ENCODE results near the gene CARTPT. TPM values are rescaled to one million over a fixed set of nuclear protein-coding genes. Genes with fewer than 3 reads are reported as not detected.
A peak's percentile ranks its signal among the peaks of the same experiment; 100 is the strongest.

CARTPT gene
- total RNA-seq, 1 donor from 2014 or later: not detected

- no peak for DNase-seq (ENCODE audit: low read depth)
- no peak for TF ChIP-seq CTCF (conservative IDR thresholded peaks at IDR 0.05; ENCODE audit: low read depth, low read length)
- H3K4me3 ChIP-seq (ENCODE audit: low read depth, low read length): no peak overlapping the region
Measured at GRCh38 chr5:71743155-71743554, 24.1 kb downstream of the CARTPT start.

GRCh38 chr5:71744009-71744790 lies 25.1 kb downstream of the CARTPT start:
- H3K4me3 ChIP-seq (ENCODE audit: low read depth, low read length): no peak overlapping the region
- no peak for TF ChIP-seq CTCF (conservative IDR thresholded peaks at IDR 0.05; ENCODE audit: low read depth, low read length)
- DNase-seq (ENCODE audit: low read depth): no peak

- no peak overlapping the region for H3K4me3 ChIP-seq (ENCODE audit: low read depth, low read length)
- DNase-seq (ENCODE audit: low read depth): no peak
- TF ChIP-seq CTCF (conservative IDR thresholded peaks at IDR 0.05; ENCODE audit: low read depth, low read length): no peak
Measured at GRCh38 chr5:71747182-71747581, 28.1 kb downstream of the CARTPT start.

GRCh38 chr5:71748360-71748759 lies 29.3 kb downstream of the CARTPT start:
- peak; percentile 15 for DNase-seq (ENCODE audit: low read depth)
- no peak overlapping the region for H3K4me3 ChIP-seq (ENCODE audit: low read depth, low read length)
- no peak for TF ChIP-seq CTCF (conservative IDR thresholded peaks at IDR 0.05; ENCODE audit: low read depth, low read length)

- H3K4me3 ChIP-seq (ENCODE audit: low read depth, low read length): no peak overlapping the region
- no peak for DNase-seq (ENCODE audit: low read depth)
- no peak for TF ChIP-seq CTCF (conservative IDR thresholded peaks at IDR 0.05; ENCODE audit: low read depth, low read length)
Measured at GRCh38 chr5:71751422-71751821, 32.3 kb downstream of the CARTPT start.

- TF ChIP-seq CTCF (conservative IDR thresholded peaks at IDR 0.05; ENCODE audit: low read depth, low read length): no peak
- H3K4me3 ChIP-seq (ENCODE audit: low read depth, low read length): no peak overlapping the region
- no peak for DNase-seq (ENCODE audit: low read depth)
Measured at GRCh38 chr5:71752441-71753190, 33.5 kb downstream of the CARTPT start.
